Measurements from ENCODE around the gene CDK1.

The CDK1 gene

GRCh38 chr10:60777696-60778213, 523 bp upstream of the CDK1 start:
- in situ Hi-C loops (cut with MboI; ENCODE audit: low sequenced_read_pairs): no loop called here

- in situ Hi-C loops (cut with MboI; ENCODE audit: low sequenced_read_pairs): no loop called here
These were observed 906 bp downstream of the CDK1 start for GRCh38 chr10:60778971-60779796.

GRCh38 chr10:60781661-60782060, 3.4 kb downstream of the CDK1 start:
- in situ Hi-C loops (cut with MboI; ENCODE audit: low sequenced_read_pairs): no loop called here

DNA sequence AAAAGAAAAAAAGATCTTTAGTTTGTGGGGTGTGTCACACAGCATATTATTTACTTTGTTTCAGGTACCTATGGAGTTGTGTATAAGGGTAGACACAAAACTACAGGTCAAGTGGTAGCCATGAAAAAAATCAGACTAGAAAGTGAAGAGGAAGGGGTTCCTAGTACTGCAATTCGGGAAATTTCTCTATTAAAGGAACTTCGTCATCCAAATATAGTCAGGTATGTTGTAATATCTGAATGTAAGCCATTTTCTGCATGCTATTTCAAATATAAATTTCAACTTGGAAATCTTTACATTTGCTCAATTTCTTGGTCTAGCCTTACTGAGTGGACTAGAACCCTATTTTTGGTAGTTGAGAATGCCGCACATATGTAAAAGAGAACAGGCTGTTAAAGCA, 6.4 kb downstream of the CDK1 start:
- in situ Hi-C loops (cut with MboI; ENCODE audit: low sequenced_read_pairs): no loop called here

GRCh38 chr10:60788544-60788943, 10.3 kb downstream of the CDK1 start:
- in situ Hi-C loops (cut with MboI; ENCODE audit: low sequenced_read_pairs): no loop called here

GRCh38 chr10:60789340-60789739, 11.1 kb downstream of the CDK1 start:
- in situ Hi-C loops (cut with MboI; ENCODE audit: low sequenced_read_pairs): no loop called here

DNA sequence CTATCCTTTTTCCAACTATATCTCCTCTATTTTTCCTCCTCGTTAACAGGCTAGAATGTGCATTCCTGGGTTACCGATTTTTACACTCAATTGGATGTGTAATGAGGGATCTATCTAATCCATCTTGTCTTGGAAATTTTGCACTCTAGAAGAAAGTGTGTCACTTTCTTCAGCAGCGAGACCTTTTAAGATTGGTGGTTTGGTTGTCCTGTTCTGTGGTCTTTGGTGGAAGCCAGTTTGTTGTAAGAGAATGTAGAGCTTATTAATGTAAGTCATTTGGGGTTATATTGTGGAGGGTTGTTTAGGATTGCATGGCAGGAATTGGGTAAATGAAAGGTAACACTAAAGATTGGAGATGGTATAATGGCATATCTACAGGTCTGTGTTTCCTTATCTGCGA, 16.7 kb downstream of the CDK1 start:
- in situ Hi-C loops (cut with MboI; ENCODE audit: low sequenced_read_pairs): no loop called here

DNA sequence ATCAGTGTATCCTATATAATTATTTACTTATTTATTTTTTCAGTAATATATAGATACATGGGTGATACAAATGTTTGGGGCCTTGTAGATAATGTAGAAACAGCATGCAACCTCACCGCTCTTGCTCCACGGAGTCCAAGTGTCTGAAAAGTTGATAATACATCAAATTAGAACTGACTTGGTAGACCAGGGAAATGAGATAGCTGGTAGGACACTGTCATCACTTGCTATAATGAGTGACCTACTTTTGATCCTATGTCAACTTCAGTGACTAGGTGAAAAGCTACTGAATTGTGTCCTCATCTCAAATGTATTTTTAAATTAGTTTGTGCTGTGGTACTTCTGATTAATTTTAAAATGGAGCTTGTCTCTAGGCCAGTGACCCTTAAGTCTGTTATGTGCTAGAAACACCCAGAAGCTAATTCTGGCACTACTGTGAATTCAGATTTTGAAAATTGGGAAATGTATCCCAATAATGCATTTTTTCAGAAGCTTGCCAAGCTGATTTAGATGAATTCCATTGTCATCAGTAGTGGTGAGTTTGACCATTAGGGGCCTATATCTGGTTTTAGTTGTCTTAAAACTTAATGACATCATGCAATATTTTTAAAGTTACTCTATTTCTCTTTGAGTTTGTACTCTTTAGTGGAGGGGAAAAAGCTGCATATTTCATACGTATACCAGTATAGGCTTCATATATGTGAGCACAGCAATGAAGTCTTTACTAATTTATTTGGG, 17.4 kb downstream of the CDK1 start:
- in situ Hi-C loops (cut with MboI; ENCODE audit: low sequenced_read_pairs): no loop called here

GRCh38 chr10:60796481-60796880, 18.2 kb downstream of the CDK1 start:
- in situ Hi-C loops (cut with MboI; ENCODE audit: low sequenced_read_pairs): no loop called here

DNA sequence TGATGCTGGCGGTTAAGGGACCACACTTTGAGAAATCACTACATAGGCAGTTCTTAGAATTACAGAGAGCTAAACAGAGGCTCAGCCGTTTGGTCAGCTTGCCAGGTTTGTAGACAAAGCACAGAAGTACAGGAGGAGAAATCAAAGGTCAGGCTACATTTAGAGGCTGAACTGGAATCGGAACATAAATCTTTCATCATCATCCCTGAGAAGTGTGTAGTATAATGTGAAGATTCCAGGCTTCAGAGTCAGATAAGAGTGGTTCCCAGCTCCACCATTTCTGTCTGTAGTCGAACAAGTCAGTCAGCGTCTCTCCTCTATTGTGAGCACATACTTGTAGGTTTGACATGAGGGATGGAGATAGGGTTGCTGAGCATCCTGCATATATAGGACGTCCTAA, 18.9 kb downstream of the CDK1 start:
- in situ Hi-C loops (cut with MboI; ENCODE audit: low sequenced_read_pairs): no loop called here

GRCh38 chr10:60798031-60798430, 19.8 kb downstream of the CDK1 start:
- in situ Hi-C loops (cut with MboI; ENCODE audit: low sequenced_read_pairs): no loop called here

DNA sequence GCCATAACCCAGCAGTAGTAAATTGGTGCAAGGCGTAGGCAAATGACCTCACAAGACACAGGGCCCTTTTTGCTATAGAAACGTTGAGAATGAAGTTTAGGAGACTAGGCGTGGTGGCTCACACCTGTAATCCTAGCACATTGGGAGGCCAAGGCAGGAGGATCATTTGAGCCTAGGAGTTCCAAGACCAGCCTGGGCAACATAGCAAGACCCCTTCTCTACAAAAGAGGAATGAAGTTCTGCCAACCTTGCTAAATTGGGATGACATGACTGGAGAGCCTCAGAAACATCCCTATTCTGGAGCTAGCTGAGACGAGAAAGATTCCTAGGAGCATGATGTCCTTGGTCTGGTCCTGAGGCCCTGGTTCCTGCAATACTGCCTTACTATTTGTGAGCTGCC, 20.6 kb downstream of the CDK1 start:
- in situ Hi-C loops (cut with MboI; ENCODE audit: low sequenced_read_pairs): no loop called here

- in situ Hi-C loops (cut with MboI; ENCODE audit: low sequenced_read_pairs): no loop called here
These were observed 21.8 kb downstream of the CDK1 start for GRCh38 chr10:60799971-60800650.

GRCh38 chr10:60800918-60801317, 22.6 kb downstream of the CDK1 start:
- in situ Hi-C loops (cut with MboI; ENCODE audit: low sequenced_read_pairs): no loop called here

DNA sequence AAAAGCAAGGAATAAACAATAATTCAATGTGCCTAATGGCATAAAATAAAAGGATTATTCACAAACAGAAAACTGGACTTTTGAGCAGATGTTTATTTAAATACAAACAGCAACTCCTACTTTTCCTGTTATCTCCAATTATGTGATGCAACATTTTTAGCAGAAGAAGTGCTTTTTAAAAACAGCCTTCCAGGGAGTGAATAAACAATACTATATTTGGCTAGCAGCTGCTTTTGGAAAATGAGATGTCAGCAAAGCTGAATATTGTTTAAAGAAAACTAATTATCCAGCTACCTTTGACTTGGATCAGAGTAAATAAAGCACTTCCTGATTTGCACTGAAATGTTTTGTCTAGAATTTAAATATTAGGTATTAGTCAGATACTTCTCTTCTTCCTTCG, 23.2 kb downstream of the CDK1 start:
- in situ Hi-C loops (cut with MboI; ENCODE audit: low sequenced_read_pairs): no loop called here

DNA sequence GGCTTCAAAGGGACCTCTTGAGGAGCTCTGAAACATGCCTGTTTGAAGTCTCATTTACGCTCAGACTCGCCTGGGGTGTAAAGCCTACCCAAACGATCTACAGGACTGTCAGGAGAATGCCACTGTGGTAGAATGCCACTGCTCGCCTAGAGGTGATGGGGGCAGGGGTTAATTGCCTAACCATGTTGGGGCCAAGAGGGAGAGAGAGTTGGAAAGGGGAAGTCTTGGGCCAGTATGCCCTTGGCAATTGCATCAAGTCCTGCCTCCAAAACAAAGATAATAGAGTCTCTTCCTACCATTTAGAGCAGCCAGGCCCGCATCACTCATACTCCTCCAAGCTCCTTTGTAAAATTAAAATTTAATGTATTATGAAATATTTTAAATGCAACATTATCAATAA, 25.2 kb downstream of the CDK1 start:
- in situ Hi-C loops (cut with MboI; ENCODE audit: low sequenced_read_pairs): no loop called here

- in situ Hi-C loops (cut with MboI; ENCODE audit: low sequenced_read_pairs): no loop called here
These were observed 25.6 kb downstream of the CDK1 start for GRCh38 chr10:60803865-60804264.

GRCh38 chr10:60806921-60807320, 28.6 kb downstream of the CDK1 start:
- in situ Hi-C loops (cut with MboI; ENCODE audit: low sequenced_read_pairs): no loop called here

- in situ Hi-C loops (cut with MboI; ENCODE audit: low sequenced_read_pairs): no loop called here
These were observed 29.2 kb downstream of the CDK1 start for GRCh38 chr10:60807499-60807898.

DNA sequence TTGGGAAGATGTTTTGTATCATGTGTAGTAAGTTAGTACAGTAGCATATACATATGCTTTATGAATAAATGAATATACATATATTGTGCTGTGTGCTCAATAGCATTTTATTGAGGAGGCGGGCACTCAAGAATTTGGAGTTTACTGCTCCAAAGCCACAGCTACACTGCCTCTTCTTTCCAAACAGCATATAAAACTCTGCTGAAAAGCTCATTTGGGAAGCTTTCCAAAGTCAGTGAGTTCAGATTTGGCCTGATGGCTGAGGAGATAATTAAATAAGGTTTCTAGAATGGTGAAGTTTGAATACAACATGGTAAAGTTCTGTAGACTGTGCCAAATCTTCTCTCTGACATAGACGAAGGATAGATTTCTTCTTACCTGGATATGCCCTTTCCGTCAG, 29.8 kb downstream of the CDK1 start:
- in situ Hi-C loops (cut with MboI; ENCODE audit: low sequenced_read_pairs): no loop called here

GRCh38 chr10:60809157-60809556, 30.9 kb downstream of the CDK1 start:
- in situ Hi-C loops (cut with MboI; ENCODE audit: low sequenced_read_pairs): no loop called here
